Endothelial cell of umbilical vein (primary cell): ENCODE results near the gene TDRD10. TPM values are rescaled to one million over a fixed set of nuclear protein-coding genes. Genes with fewer than 3 reads are reported as not detected.

Source experiments
- BruUV-seq: library from RNA; stranded (reverse); fragments of 400-500 nt; replicated peaks from 2 replicates; lab custom pipeline; 2021; lab: Mats Ljungman, UMichigan
- CTCF ChIA-PET: fragments of 300-600, 350-600 bp; sonication (Branson Sonifier 250); formaldehyde crosslinking; loops from one replicate; lab custom pipeline; 2021; ENCODE audit warnings: antibody characterized with exemption, inconsistent platforms; lab: Charles Lee
- POLR2A ChIA-PET: fragments of 300-600, 350-600 bp; sonication (Branson Sonifier 250); formaldehyde crosslinking; loops from one replicate; lab custom pipeline; 2021; ENCODE audit warnings: antibody characterized with exemption, inconsistent platforms; lab: Charles Lee
- DNase-seq: peaks from one replicate; pipeline ENCODE4 v3.0.0-alpha.2; 2011; ENCODE audit warnings: low read depth, low spot score
- FAIRE-seq: peaks from 2 replicates; lab custom pipeline; 2011; peaks lifted over from hg19 to GRCh38; lab: Jason Lieb, UNC
- H2AFZ ChIP-seq: 2 replicates; pipeline ENCODE4 v1.6.0; 2012; ENCODE audit warnings: low read depth, low read length, control low read depth, inconsistent platforms
- H3K27ac ChIP-seq: 2 replicates; pipeline ENCODE4 v1.5.1; 2011; ENCODE audit warnings: low read depth, mild to moderate bottlenecking, control low read depth, low read length, moderate library complexity; ENCODE audit not compliant: insufficient read depth
- H3K27me3 ChIP-seq, 2 experiments: 2 replicates each; pipeline versions ENCODE4 v1.6.0 to v1.6.1; 2011; ENCODE audit warnings: low read length in 2 of 2, mixed read lengths in 1 of 2; ENCODE audit not compliant: control insufficient read depth in 2 of 2, insufficient read depth in 2 of 2
- H3K36me3 ChIP-seq, 2 experiments: 2 replicates in 1 of 2; 3 replicates in 1 of 2; pipeline ENCODE4 v1.5.1; 2011; ENCODE audit warnings: low read length in 2 of 2, mild to moderate bottlenecking in 1 of 2, moderate library complexity in 1 of 2; ENCODE audit not compliant: control insufficient read depth in 2 of 2, insufficient read depth in 2 of 2; ENCODE audit errors: extremely low read depth in 1 of 2
- H3K4me1 ChIP-seq: 3 replicates; pipeline ENCODE4 v1.5.1; 2011; ENCODE audit warnings: mild to moderate bottlenecking, low read length; ENCODE audit not compliant: control insufficient read depth, insufficient read depth; ENCODE audit errors: extremely low read depth
- H3K4me2 ChIP-seq: 2 replicates; pipeline ENCODE4 v1.6.1; 2011; ENCODE audit warnings: low read length, control low read depth, mixed read lengths; ENCODE audit not compliant: insufficient read depth
- H3K4me3 ChIP-seq, 3 experiments: fragments of 200-600 bp in 1 of 3; sonication (generic), shearing (Covaris generic) in 1 of 3; replicated peaks in 1 of 3; 2 replicates each; pipeline ENCODE4 v1.5.1; 2011 to 2016; ENCODE audit warnings: control low read depth in 3 of 3, low read length in 3 of 3, mild to moderate bottlenecking in 2 of 3, inconsistent platforms in 1 of 3, low read depth in 1 of 3, moderate library complexity in 1 of 3; ENCODE audit not compliant: insufficient read depth in 1 of 3
- H3K79me2 ChIP-seq: 2 replicates; pipeline ENCODE4 v1.6.0; 2012; ENCODE audit warnings: low read length, inconsistent platforms; ENCODE audit not compliant: control insufficient read depth, insufficient read depth
- H3K9ac ChIP-seq: replicated peaks from 2 replicates; pipeline ENCODE3; 2011; ENCODE audit warnings: low read length, control low read depth; ENCODE audit not compliant: insufficient read depth; ENCODE audit errors: extremely low read depth
- H3K9me1 ChIP-seq: replicated peaks from 3 replicates; pipeline ENCODE4 v1.6.0; 2011; ENCODE audit warnings: mild to moderate bottlenecking, low read length; ENCODE audit not compliant: control insufficient read depth, insufficient read depth; ENCODE audit errors: extremely low read depth
- H3K9me3 ChIP-seq: replicated peaks from 2 replicates; pipeline ENCODE4 v1.5.1; 2012; ENCODE audit warnings: low read length, inconsistent platforms; ENCODE audit not compliant: control insufficient read depth, insufficient read depth
- H4K20me1 ChIP-seq: replicated peaks from 2 replicates; pipeline ENCODE3; 2011; ENCODE audit warnings: mild to moderate bottlenecking, low read length; ENCODE audit not compliant: control insufficient read depth, insufficient read depth; ENCODE audit errors: extremely low read depth
- EZH2 ChIP-seq: IDR thresholded peaks from 2 replicates; pipeline ENCODE4 v1.6.1; 2012; ENCODE audit warnings: borderline replicate concordance, low read depth, mild to moderate bottlenecking, moderate library complexity, low read length, inconsistent platforms; ENCODE audit not compliant: severe bottlenecking
- FOS ChIP-seq: IDR thresholded peaks from 2 replicates; pipeline ENCODE4 v1.6.1; 2011; ENCODE audit warnings: mild to moderate bottlenecking, low read length, moderate library complexity, borderline replicate concordance; ENCODE audit not compliant: insufficient read depth
- GATA2 ChIP-seq: IDR thresholded peaks from 2 replicates; pipeline ENCODE4 v1.7.0; 2011; ENCODE audit warnings: low read depth, mild to moderate bottlenecking, moderate library complexity, mixed read lengths, low read length; ENCODE audit not compliant: insufficient read length, insufficient read depth
- JUN ChIP-seq: IDR thresholded peaks from 2 replicates; pipeline ENCODE4 v1.6.1; 2011; ENCODE audit warnings: borderline replicate concordance, low read depth; ENCODE audit not compliant: insufficient read length, insufficient read depth
- MAX ChIP-seq: IDR thresholded peaks from 2 replicates; pipeline ENCODE4 v1.6.1; 2011; ENCODE audit not compliant: insufficient read depth, insufficient read length
- MYC ChIP-seq: IDR thresholded peaks from one replicate; pipeline ENCODE4 v1.6.1; 2011; ENCODE audit warnings: mild to moderate bottlenecking, low read depth, low read length
- POLR2A ChIP-seq: IDR thresholded peaks from 2 replicates; pipeline ENCODE4 v1.6.1; 2012; ENCODE audit warnings: low read depth, mild to moderate bottlenecking, control low read depth, low read length
- POLR2AphosphoS5 ChIP-seq: IDR thresholded peaks from 2 replicates; pipeline ENCODE4 v1.6.1; 2012; ENCODE audit warnings: low read depth, mild to moderate bottlenecking, control low read depth, low read length, moderate library complexity; ENCODE audit not compliant: insufficient read depth
- dilution Hi-C: fragments of 300-500 bp; cut with MboI; formaldehyde crosslinking; loops from one replicate; pipeline ENCODE4 v1.15.0; 2019; ENCODE audit warnings: low sequenced_read_pairs; ENCODE audit not compliant: extremely low pct_ligation_motif_present
- intact Hi-C: fragments of 100-400 bp; cut with micrococcal nuclease; formaldehyde crosslinking; loops from one replicate; pipeline ENCODE4 v1.10.0; 2022
- polyA plus RNA-seq, 4 experiments: library from polyadenylated mRNA; depleted of rRNA in 3 of 4; stranded (reverse) in 3 of 4; unstranded in 1 of 4; fragments of >200 nt; gene quantifications; 2 replicates each; pipeline versions ENCODE4 v1.2.1 to v1.2.3, GENCODE V29; 2011 to 2012; ENCODE audit warnings: missing spikeins in 1 of 4
- total RNA-seq: library from RNA; stranded (reverse); gene quantifications from 2 replicates; pipeline ENCODE4 v1.2.3, GENCODE V29; 2021
- TF ChIP-seq, protein P1 (sequence below), 2 donors: IDR thresholded peaks; 1 replicate in 1 of 2; 2 replicates in 1 of 2; pipeline ENCODE4 v1.5.1; 2011; ENCODE audit warnings: low read length in 2 of 2, mild to moderate bottlenecking in 2 of 2, moderate library complexity in 2 of 2, control low read depth in 1 of 2, inconsistent platforms in 1 of 2, low read depth in 1 of 2; ENCODE audit not compliant: insufficient read depth in 1 of 2; ENCODE audit errors: extremely low read depth in 1 of 2

Gene TDRD10
- total and polyA plus RNA-seq, 2 donors (not counting 3 experiments of a cell fraction or from before 2014, with no cell fraction given): 6.1 to 9.1 TPM

DNA sequence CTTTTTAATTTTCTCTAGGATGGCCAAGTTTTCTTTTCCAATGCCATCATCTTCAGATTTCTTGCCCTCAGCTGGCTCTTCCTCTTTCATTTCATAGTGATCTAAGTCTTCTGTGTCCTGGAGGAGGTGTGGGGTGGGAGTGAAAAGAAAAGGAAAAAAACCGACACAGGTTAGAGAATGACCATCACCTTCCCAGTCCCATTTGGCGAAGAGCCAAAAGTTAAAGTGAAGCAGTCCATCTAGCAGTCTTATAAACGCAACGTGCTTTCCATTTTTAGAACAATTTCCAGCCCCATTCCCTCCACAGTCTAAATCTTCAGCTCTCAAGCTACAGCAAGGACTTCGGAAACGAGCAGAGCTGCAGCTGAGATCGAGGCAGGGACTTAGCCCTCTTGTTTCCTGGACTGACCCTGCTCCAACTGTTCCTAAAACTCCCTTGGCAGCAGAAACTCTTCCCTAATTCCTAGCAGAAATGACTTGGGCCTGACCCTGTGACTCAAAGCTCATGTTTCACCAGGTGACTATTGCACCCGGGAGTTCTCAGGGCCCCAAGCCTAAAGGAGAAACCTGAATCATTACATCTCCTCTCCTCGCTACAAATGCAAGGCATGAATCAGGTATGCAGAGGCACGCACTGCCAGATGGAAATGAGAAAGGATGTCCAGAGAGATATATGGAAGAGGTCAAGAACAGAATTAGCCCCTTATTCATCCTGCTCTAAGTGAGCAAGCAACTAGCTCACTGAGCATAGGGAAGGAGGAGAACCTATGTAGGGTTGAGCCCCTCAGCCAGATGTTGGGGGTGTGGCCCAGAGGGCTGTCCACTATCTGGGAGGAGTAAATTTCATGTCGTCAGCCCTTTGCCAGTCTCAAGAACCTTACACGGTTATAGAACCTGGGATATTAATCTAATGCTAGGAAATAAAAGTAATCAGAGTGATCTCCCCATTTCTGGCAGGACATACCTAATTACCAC lies 51.3 kb downstream of the TDRD10 start:
- Histone ChIP-seq H3K9ac (no peak overlapping the region), H4K20me1 (no peaks in the 10 kb centered on the region), H3K79me2 (peaks cover 32% of the 10 kb centered on the region), H3K36me3 (peaks cover 46 to 59% of the 10 kb centered on the region in 2 experiments), H2AFZ (no peak overlapping the region), H3K27me3 (no peaks in the 10 kb centered on the region), H3K9me1 (no peaks in the 10 kb centered on the region), H3K4me2 (no peak overlapping the region), H3K4me3 (no peak overlapping the region), H3K27ac (no peak overlapping the region), H3K4me1 (peaks cover 20% of the 10 kb centered on the region), H3K9me3 (no peaks in the 10 kb centered on the region)
- BruUV-seq: no TSS peak
- intact Hi-C loops (no loop called here), dilution Hi-C loops (no loop called here)
- POLR2A ChIA-PET: no interaction called here
- CTCF ChIA-PET: interaction anchor here (0.6 to 6.2 kb wide), 6 partner anchors 45 to 390 kb away, joined by 3 to 49 read pairs (median 3); no protein-coding TSS in a partner anchor
- FAIRE-seq (no peak), DNase-seq (no peak)
- TF ChIP-seq FOS (no peak), POLR2A (no peak), GATA2 (no peak), POLR2AphosphoS5 (no peak), JUN (no peak), MYC (no peak), MAX (no peak), EZH2 (no peak)
- TF ChIP-seq, protein P1, sequence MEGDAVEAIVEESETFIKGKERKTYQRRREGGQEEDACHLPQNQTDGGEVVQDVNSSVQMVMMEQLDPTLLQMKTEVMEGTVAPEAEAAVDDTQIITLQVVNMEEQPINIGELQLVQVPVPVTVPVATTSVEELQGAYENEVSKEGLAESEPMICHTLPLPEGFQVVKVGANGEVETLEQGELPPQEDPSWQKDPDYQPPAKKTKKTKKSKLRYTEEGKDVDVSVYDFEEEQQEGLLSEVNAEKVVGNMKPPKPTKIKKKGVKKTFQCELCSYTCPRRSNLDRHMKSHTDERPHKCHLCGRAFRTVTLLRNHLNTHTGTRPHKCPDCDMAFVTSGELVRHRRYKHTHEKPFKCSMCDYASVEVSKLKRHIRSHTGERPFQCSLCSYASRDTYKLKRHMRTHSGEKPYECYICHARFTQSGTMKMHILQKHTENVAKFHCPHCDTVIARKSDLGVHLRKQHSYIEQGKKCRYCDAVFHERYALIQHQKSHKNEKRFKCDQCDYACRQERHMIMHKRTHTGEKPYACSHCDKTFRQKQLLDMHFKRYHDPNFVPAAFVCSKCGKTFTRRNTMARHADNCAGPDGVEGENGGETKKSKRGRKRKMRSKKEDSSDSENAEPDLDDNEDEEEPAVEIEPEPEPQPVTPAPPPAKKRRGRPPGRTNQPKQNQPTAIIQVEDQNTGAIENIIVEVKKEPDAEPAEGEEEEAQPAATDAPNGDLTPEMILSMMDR (IDR thresholded peaks at IDR 0.05; ENCODE audit: extremely low read depth in 1 of 2, insufficient read depth in 1 of 2, low read depth in 1 of 2, low read length in 2 of 2): no peak
